NCI-H2107 treated with DMSO at 0.1 percent for 48 hours (cell line): ENCODE results near the gene IRF2.

ENCODE experiments used
- DNase-seq: peaks from one replicate; lab custom pipeline; 2025; ENCODE audit not compliant: unreplicated experiment; lab: John Stamatoyannopoulos, UW

Gene IRF2

DNA sequence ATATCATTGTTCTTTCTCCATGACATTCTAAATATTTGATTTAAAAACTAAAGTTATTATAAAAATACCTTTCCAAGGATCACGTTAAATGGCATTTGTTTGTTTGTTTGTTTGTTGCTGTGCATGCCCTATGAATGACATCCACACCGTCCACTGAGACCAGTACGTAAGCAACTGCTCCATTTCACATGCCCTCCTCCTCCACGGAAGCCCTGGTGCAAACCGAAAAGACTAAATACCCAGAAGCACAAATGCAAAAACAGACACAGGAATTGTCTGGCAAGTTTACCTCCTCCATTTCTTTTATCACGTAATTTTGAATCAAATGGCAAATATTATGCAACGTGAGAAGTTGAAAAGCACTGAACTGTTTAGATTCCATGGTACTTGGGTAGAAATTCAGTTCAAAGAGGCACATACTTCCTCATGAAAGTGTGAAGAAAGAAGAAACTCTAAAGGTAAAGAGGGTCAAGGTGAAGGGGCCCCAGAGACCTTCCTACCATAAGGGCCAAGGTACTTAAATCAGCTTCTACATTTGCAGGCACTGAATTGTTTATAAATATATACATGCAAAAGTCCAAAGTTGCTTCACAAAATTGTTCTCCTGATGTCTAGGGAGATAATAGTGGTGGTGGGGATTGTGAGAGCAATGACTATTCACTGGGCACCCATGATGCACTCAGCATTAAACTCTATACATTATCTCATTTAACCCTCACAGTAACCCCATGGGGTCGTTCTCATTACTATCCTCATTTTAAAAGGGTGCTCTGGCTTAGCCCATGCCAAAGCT lies 23.4 kb downstream of the IRF2 start:
- DNase-seq: no peak

DNA sequence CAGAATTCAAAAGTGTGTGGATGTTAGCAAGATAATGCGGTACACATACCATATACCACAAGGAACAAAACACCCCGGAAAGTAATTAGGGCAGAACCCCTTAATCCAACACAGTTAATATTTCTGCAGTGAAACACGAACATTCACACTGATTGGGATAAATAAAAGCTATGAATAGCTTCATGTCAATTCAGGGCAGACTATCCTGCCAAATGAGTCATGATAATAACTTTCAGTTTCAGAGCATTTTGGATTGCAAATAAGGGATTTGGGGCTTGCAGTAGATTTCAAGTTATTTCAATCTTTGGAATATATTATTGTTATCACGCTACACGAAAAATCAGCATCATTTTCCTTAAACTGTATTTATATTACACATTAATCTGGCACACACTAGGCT lies 24.3 kb downstream of the IRF2 start:
- no peak for DNase-seq

DNA sequence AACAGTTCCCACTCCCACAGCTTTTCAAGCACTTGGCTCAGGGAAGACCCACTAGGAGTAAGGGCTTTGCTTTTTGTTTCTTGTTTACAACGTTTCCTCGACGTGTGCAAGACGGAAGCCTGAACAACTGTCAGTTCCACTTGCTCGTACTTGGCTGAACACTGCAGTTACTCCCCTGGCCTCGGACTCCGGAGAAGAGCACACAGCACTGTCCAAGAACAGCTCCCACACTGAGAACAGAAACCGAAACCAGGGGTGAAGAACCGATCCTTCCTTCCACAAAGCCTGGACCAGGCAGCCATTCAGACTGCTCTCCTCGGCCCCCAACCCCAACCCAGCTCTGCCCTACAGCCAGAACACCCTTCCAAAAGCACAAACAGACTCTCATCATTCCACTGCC lies 25.5 kb downstream of the IRF2 start:
- DNase-seq: no peak

DNA sequence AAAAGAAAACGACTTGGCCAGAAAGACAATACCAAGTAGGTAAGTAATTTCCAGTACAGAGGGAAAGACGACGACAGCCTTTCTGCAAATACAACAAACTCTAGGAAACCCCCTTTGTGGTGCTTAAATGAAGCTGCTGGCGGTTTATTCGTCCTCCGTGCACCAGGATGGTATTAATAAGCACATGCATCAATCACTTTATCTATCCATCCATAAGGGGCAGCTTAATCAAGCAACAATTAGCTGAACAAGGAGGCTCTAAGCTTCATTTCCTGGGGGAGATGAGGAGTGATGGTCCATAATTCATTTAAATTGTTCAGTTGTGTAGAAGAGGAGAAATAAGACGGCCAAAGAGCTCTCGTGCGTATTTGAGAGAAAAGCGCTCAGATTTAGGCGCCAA lies 26.2 kb downstream of the IRF2 start:
- DNase-seq: no peak

DNA sequence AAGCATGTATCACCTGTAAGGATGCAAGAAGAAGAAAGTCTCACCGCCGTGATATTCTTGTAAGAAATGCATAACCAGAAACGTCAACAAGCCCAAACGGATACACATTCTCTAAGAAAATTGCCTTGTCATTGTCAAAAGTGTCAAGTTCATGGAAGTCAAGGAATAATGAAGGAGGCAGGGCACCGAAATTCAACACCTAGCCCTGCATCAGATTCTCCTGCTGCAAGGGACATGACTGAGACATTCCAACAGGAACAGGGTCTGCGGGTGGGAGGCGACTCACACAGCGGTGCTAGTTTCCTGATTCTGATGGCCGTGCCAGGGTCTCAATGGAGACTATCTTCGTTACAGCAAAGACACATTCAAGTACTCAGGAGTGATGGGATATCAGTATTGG lies 26.7 kb downstream of the IRF2 start:
- DNase-seq: no peak

DNA sequence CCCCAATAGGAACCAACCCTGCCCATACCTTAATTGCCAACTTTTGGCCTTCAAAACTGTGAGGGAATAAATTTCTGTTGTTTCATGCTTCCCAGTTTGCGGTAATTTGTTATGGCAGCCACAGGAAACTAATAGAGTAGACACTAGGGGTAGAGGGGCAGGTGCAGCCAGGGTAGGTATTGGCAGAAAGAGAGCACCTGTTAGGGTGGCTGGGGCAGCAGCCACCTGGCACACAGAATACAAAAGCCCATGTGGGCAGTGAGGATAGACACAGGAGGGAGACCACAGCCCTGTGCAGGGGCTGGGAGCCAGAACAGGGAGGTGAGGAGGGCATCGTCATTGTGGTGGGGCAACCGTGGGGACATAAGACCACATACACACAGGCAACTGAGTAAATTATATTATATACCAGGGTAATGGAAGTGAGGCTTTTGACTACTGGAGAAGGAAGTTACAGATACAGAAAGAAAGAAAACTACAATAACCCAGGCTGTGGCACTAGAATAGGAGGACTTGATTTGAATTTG lies 28.2 kb downstream of the IRF2 start:
- DNase-seq: peak; percentile 69

DNA sequence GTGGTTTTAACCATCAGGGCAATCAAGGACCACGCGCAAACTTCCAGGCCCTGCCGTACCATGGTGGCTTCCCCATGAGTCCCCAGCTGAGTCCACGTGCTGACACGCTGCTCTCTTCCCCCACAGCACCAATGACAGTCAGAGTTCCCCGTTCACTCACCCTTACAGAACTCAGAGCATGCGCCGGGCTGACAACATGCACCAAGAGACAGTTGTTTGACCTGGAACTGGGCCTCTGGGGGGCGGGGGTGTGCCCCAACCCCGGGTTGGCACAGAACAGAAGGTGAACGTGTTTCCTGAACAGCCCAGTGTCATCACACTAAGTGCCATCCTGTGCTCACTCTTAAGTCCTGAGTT lies 29.4 kb downstream of the IRF2 start:
- DNase-seq: no peak

DNA sequence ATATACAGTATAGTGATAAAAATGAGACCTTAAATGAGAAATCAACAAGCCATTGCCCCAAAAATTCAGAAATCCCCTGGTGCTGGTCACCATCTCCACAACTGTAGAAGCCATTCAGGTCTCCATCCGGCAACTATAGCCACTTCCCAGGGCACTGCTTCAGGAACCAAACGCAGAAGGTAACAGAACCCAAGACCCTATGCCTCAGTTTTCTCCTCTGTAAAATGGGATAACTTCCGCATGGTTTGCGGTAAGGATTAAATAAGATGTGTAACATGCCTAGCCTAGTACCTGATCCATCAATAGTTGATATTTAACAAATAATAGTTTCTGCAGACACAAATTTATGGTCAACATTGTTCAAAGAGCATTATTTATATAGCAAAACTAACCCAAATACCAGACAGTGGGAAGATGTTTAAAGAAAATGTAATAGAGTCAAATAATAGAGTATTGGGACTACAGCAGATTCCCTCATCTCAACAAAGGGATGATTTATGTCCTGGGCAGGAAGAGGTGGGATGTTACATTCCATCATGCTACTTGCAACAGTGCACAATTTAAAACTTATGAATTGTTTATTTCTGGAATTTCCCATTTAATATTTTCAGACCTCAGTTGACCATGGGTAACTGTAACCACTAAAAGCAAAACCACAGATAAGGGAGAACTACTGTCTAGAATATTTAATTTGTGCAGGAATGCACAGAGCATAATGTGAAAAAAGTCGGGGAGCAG lies 30.0 kb downstream of the IRF2 start:
- DNase-seq: no peak

DNA sequence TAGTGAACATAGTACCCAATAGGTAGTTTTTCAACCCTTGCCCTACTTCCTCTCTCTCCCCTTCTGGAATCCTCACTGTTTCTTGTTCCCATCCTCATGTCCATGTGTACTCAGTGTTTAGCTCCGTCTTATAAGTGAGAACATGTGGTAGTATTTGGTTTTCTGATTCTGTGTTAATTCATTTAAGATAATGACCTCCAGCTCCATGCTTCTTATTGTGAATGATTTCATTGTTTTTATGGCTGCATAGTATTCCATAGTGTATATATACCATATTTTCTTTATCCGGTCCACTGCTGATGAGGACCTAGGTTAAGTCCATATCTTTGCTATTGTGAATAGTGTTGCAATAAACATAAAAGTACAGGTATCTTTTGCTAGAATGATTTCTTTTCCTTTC lies 31.0 kb downstream of the IRF2 start:
- DNase-seq: no peak

DNA sequence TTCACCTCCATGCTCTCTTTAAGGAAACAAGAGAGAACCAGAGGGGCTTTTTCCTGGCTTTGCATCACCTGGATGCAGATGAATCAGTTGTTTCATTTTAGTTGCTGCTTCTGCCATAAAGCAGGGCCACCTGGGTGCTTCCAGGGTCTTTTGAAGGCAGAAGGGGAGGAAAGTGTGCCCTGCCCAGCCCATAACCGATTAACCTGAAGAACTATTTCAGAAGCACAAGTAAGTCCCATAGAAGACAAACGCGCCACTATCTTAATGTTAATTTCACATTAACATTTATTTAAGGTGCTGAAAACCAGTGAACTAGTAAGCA lies 32.1 kb downstream of the IRF2 start:
- DNase-seq: no peak

DNA sequence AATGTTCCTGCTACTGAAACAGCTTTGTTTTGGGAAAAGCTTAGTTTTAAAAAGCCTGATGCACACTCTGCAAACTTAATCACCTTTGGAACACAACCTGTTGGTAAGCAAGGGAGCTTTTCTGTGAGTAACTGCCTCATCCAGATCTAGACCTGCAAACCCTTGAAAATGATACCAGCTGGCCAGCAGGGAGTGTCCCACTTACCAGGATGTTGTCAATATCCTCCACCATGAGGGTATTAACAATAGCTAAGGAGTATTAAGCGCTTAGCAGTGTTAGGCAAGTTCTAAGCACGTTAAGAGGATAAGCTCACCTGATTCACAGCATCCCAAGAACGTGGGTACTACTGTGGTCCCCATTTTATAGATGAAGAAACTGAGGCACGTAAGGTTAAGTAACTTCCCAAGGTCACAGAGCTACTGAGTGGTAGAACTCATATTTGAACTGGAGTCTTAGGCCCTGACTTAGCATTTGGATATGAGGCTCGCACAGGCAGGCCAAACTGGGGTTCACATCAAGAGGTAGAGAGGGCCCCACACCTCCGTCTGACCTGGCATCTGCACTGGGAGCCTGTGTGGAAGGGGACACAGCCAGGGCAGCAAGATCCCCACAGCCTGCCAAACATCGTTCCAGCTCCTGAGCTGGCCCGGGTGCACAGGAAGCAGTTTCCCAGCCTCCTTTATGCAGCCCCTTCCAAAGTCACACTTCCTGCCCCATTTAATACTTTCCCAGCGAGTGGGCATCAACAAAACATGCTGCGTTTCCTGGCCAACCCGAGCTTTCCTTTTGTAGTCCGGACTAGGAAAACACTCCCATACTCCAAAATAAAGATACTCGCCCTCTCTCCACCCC lies 32.7 kb downstream of the IRF2 start:
- DNase-seq: no peak

DNA sequence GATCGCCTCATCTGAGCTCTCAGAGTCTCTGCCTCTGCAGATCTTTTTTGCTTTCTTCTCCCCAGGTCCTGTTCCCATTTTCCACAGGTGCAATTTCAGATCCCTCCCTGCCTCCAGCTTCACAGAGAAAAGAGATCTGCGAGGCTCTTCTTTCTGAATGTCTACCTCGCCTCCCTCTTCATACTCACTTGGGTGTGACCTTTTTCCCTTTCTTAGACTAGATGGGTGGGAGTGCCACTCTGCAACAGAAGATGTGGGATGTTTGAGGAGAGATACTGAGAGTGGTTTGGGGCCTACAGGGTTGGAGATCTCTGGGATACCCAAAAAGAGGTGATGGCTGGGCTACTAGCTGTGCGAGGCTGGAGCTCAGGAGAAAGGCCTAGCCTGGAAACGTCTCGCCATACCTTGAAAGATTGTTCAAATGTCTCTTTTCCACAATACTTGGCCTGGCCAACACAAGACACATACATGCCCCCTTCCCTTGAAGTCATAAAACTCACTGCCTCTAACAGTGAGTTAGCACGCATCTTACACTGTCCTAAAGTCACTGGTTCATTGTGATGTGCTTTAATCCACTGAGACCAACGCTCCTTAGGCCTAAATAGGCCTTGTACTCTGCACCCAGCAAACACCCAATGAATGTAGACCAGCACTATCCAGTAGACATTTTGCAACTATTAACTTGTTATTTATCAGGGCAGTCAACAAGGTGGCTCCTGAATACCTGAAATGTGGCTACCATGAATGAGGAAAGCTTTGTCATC lies 33.6 kb downstream of the IRF2 start:
- no peak for DNase-seq

DNA sequence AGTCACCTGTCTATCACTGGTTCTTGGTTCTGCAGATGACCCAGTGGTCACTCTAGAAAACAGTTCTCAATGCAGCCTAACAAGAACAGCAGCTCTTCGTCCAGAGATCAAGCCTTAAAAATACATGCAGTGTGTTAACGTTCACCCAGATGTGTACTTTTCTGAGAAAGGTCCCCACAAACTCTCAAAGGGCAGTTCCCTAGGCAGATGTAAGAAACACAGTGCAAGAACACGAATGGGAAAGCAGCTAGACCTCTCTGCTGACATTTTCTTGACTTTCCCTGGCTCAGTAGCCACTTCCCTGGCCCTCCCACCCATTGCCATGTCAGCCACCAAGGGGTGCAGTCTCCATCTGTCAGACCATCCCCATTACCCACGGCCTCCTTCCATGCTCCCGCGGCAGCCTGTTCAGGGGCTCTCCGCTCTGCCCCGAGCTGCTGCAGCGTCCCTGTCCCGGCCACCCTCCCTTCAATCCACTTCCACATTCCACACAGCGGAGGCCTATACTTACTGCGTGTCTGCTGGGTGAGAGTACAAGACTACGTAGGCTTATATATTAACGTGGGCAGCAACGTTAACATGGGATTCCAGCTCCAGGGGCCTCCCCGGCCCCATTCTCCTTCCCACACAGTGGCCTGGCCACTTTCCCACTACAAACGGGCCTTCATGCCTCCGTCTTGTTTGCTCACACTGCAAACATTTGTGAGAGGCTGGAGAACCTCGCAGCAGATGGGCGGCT lies 34.3 kb downstream of the IRF2 start:
- DNase-seq: no peak

DNA sequence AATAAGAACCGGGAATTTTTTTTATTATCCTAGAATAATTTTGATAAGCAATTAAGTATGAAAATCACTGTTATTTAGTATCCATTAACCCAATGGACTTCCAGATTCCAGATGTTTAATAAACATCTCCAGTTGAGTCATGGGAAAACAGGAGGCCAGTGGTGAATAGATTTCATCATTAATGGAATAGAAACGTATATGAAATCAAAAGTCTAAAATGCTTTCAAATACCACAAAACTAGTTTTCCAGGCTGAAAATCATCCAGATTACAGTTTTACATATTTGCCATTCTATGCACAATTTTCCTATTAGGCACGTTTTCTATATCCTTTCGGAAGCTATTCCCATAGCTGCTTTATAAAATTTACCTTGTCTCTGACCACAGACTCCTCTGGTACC lies 35.0 kb downstream of the IRF2 start:
- DNase-seq: no peak

DNA sequence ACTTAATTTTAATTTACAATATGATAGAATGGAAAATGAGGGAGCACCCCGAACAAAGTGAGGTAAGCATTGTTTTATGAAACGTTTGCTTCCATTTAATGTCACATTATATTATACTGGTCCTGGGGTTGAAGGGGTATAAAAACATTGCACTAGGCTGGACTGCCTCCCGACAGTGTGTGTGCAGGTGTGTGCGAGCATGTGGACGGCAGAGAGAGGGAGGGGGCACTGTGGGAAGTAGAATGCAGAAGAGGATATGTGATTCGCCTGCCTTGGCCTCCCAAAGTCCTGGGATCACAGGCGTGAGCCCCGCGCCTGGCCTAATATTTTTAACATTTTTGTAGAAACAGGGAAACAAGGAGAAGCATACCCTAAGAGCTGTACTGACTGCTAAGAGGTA lies 36.0 kb downstream of the IRF2 start:
- peak; percentile 35 for DNase-seq

DNA sequence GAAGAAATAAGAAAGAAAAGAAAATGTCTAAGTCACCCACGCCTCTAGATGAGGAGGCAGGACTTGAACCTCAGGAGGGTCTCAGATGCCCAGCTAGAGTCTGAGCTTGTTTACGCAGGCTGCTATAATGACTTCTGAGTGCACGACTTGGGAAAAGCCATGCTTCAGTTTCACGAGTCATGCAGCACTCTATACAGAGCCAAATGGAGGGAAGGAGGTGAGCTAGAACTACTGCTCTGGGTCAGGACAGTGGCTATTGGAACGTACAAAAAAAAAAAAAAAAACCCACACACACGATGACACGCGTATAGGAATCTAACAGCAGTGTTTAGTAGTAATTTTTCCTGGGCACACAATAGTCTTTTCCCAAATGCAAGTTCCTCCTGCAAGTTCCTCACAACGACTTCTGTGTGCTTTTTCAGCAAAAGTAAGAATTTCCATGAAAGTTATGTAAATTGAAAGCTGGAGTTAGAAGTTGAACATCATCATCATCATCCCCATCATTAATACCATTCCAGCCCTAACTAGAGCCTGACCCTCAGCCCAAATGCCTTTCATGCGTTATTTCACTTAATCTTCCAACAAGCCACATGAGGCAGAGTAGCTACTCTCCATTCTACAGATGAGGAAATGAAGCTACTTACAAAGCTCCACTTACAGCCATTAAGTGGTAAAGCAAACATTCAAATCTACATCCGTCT lies 36.6 kb downstream of the IRF2 start:
- DNase-seq: peak; percentile 68

DNA sequence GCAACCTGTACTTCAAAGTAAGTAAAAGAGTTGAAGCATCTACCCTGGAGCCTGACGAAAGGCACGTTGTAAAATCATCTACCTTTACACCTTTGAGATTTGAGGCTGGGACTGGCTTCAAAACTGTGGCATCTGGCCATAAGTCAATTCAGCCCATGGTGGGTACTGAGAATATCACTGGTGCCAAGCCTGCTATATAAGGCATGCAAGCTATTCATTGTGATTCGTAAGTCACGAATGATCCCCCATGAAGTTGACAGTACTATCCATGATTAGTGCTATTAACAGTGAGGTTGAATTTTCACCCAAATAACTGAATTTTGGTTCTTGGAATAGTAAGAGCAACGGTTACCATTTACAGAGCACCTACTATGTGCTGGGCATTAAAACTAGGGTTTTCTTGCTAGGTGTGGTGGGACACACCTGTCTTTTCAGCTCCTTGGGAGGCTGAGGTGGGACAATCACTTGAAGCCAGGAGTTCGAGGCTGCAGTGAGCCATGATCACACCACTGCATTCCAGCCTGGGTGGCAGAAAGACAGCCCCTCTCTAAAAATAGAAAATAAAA lies 39.8 kb downstream of the IRF2 start:
- DNase-seq: no peak

DNA sequence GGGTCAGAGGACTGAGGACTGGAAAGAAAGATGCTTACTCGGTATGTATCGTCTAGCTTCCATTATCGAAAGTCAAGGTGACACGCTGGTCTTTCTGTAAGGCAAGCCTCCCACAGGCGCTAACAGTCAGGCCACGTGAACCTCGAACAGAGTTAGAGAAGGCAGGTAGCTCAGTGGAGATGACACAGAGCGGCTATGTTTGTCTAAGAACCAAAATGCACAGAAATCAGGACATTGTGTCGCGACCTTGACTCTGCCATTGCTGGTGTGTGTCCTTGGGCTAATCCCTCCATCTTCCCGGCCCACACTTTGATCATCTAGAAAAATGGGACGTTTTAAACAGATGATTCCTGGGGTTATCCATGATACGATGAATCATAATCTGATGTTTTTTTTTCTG lies 40.3 kb downstream of the IRF2 start:
- no peak for DNase-seq

DNA sequence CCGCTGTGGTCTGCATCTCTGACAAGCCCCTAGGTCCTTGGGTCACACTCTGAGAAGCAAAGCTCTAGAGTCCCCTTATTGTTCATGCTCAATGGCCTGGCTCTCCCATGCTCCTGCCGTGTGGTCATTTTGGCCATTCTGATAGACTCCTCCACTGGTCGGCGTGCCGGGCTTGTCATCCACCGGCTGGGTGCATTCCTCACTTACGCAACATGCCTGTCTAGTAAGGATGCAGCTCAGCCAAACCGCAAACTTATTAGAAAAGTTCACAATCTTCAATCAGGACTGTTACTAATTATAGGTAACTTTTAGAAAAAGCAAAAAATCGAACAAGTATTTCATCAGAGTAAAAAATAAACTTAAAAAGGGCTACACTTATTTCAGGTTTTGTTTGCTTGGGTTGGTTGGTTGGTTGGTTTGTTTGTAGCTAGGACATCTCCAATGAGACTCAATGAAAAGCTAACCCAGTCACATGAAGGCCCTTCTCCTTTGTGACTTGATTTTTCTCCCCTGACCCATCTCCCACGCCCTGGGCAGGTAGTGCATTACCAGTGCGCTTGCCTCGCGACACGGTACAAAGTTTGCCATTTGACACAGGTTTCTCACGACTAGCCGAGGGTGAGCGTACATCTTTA lies 41.0 kb downstream of the IRF2 start:
- DNase-seq: no peak
